IgD-negative memory B cell (primary cell): ENCODE data around the gene AR. TPM values are rescaled to one million over a fixed set of nuclear protein-coding genes. Genes with fewer than 3 reads are reported as not detected.

Experiments used
- H3K27ac Mint-ChIP-seq, 3 donors: one replicate each; pipeline ENCODE4 v1.8.0; 2020 to 2022; ENCODE audit warnings: mild to moderate bottlenecking in 3 of 3, mixed read lengths in 3 of 3, moderate library complexity in 1 of 3
- H3K27me3 Mint-ChIP-seq: one replicate; pipeline ENCODE4 v1.8.0; 2021; ENCODE audit warnings: mixed read lengths
- H3K36me3 Mint-ChIP-seq: one replicate; pipeline ENCODE4 v1.8.0; 2020; ENCODE audit warnings: mild to moderate bottlenecking, mixed read lengths
- H3K4me1 Mint-ChIP-seq, 3 donors: one replicate each; pipeline ENCODE4 v1.8.0; 2020 to 2022; ENCODE audit warnings: mixed read lengths in 3 of 3, mild to moderate bottlenecking in 1 of 3
- H3K4me3 Mint-ChIP-seq, 4 donors: one replicate each; pipeline ENCODE4 v1.8.0; 2020 to 2022; ENCODE audit warnings: mild to moderate bottlenecking in 4 of 4, mixed read lengths in 4 of 4, moderate library complexity in 3 of 4
- H3K9me3 Mint-ChIP-seq, 3 donors: one replicate each; pipeline ENCODE4 v1.8.0; 2020 to 2021; ENCODE audit warnings: mixed read lengths in 3 of 3, mild to moderate bottlenecking in 1 of 3
- polyA plus RNA-seq: library from polyadenylated mRNA; unstranded; fragments of 300-500 nt; fragmentation: Illumina TruSeq; gene quantifications from one replicate; pipeline ENCODE4 v1.2.3, GENCODE V29; 2021

The AR gene
- polyA plus RNA-seq, 1 donor from 2014 or later: 0.20 TPM

DNA sequence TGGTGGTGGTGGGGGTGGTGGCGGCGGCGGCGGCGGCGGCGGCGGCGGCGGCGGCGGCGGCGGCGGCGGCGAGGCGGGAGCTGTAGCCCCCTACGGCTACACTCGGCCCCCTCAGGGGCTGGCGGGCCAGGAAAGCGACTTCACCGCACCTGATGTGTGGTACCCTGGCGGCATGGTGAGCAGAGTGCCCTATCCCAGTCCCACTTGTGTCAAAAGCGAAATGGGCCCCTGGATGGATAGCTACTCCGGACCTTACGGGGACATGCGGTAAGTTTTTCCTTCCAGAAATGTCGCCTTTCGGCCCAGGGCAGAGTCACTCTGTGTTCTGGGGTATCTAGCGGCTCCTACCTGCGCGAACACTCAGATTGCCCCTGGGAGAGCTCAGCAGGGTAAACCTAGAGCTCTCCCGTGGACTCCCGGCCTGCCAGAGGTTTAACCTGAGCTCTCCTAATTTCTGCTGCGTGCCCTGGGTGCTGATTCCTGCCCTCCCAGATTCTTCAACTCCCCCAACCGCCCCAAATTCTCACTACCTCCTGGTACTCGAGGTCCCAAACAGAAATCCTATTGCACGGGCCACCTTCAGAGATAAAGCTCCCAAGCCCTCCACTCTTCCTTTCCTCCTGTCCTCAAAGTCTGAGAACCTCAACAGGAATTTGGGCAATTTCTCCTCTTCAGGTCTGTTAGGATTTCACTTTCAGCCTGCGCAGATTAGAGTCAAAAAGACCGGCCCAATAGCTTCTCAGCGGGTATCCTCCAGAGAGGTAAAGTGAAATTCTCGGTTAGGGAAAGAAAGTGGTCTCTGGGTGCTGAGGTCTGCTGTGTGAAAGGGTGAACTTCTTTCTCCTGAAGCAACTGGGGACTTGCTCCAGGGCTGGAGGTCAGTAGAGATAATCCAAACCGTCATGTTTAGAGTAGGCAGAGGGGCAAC, 2.9 kb downstream of the AR start:
- Mint-ChIP-seq H3K9me3 (peaks cover 0 to 1% (median 0%) of the 10 kb centered on the region in 3 donors), H3K27me3 (peaks cover 15% of the 10 kb centered on the region), H3K27ac (peak overlapping the region in 1 of 3 donors; percentile 8), H3K4me1 (peaks cover 0 to 1% (median 0%) of the 10 kb centered on the region in 3 donors), H3K36me3 (no peaks in the 10 kb centered on the region), H3K4me3 (no peak overlapping the region)

DNA sequence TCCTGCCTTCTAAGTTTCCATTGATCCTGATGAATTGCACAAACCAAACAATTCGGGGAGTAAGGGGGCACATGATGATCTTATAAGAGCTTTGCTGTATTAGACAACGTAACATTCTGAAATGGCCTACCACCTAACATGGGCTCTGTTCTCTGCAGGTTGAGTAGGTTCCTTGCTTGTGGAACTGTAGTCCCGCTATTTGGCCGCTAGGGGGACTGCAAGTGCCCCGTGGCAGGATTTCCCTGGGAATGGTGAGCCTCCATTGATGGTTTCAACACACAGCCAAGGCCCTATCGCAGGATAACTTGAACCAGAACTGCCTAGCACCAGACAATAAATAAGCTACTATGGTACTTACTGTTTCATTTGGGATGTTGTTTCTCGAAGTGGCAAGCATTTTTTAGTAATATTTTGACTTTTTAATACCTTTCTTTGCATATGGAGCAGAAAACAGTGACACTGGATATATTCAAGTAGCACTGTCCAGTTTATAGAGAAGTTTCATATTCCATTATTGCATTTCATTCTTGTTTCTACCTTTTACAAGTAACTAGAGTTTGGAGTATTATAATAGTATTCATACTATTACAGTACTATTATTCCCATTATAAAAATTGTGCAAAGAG, 11.9 kb downstream of the AR start:
- H3K36me3 Mint-ChIP-seq: no peaks in the 10 kb centered on the region
- peaks cover 0 to 4% (median 1%) of the 10 kb centered on the region in 3 donors for H3K9me3 Mint-ChIP-seq
- H3K27ac Mint-ChIP-seq: no peak overlapping the region
- H3K27me3 Mint-ChIP-seq: no peaks in the 10 kb centered on the region
- no peaks in the 10 kb centered on the region for H3K4me1 Mint-ChIP-seq
- no peak overlapping the region for H3K4me3 Mint-ChIP-seq

DNA sequence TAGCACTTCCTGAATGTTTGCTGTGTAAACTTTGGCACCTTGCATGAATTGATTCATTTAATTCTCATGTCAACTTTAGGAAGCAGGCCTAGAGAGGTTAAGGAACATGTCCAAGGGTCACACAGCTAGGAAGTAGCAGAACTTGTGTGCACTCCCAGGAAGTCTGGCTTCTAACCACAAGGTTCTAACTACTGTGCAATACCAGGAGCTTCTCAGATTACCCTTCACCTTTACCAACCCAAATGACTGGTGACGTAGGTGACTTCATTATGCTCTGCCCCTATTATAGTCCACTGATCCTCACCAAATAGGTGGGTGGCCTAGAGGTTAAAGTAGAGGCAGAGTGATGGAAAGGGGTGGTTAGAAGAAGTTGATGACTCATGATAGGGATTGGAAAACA, 14.4 kb downstream of the AR start:
- H3K27ac Mint-ChIP-seq: no peak overlapping the region
- no peaks in the 10 kb centered on the region for H3K27me3 Mint-ChIP-seq
- peaks cover 0 to under 1% (median 0%) of the 10 kb centered on the region in 3 donors for H3K9me3 Mint-ChIP-seq
- H3K4me1 Mint-ChIP-seq: no peaks in the 10 kb centered on the region
- no peak overlapping the region for H3K4me3 Mint-ChIP-seq
- no peaks in the 10 kb centered on the region for H3K36me3 Mint-ChIP-seq

DNA sequence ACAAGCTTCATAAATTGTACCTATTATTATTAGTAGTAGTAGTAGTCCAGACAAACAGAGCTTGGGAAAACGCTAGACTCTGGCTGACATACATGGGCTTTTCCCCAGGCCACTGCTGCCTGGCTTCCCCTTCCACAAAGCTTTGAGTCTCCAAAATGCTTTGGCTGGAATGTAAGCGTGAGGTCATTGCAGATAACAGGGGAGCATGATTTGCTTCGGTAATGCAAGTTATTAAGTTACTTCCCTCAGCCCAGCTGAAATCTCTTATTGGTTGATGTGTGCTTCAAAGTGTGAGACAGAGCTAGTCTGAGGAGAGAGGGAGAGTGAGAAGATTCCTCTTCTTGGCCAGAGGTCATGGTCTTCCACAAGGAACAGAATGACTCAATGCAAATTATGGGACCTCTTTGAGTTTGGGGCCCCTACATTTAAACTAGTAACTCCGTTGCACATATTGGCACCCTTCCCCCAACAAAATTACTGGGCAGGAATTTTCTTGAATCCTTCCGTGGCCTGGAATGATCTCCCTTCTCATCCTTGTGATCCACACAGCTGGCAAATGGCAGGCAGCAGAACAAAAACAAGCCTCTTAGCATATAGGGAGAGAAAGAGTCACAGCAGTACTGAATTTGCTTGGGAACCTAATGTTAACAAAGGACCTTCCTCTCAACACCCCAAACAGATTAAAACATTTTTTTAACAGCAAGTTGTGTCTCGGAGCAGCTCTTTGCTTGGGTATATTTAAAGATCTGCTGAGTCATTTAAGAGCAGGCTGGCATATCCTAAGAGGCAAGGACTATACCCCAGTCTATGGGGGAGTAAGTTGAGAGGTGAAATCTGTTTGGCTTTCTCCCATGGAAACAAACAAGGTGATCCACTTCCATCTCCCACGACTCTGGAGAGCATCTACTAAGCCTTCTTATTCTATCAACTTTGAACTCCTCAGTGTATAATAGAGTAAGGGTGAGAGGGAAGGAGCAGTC, 19.9 kb downstream of the AR start:
- no peaks in the 10 kb centered on the region for H3K9me3 Mint-ChIP-seq
- H3K4me3 Mint-ChIP-seq: no peak overlapping the region
- no peak overlapping the region for H3K27ac Mint-ChIP-seq
- H3K27me3 Mint-ChIP-seq: peaks cover 1% of the 10 kb centered on the region
- H3K4me1 Mint-ChIP-seq: no peaks in the 10 kb centered on the region
- no peaks in the 10 kb centered on the region for H3K36me3 Mint-ChIP-seq

DNA sequence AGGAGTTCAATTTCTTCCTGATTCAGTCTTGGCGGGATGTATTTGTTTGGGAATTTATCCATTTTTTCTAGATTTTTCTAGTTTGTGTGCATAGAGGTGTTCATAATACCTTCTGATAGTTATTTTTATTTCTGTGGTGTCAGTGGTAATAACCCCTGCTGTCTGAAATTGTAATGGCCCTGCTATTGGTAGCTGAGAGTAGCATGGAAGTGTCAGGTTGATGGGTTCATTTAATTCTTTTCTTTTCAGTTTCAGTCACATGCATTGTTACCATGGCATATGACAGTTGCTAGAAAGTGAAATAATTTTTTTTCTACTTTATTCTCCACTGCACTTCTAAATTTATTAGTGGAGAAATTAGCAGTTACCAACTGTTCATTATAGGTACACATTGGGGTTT, 20.7 kb downstream of the AR start:
- Mint-ChIP-seq H3K4me1 (no peaks in the 10 kb centered on the region), H3K27me3 (peaks cover 1% of the 10 kb centered on the region)

DNA sequence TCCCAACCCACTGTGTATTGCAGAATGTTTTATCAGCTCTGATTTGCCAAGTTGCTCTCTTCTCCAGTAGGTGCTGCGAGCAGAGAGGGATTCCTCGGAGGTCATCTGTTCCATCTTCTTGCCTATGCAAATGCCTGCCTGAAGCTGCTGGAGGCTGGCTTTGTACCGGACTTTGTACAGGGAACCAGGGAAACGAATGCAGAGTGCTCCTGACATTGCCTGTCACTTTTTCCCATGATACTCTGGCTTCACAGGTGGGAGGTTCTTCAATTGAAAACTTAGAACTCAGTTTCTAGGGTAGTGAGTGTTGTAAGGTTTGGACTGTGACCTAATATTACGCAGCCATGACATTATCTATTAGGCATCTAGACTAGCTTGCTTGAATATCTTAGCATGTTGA, 24.9 kb downstream of the AR start:
- Mint-ChIP-seq H3K27ac (no peak overlapping the region), H3K36me3 (no peaks in the 10 kb centered on the region), H3K9me3 (no peaks in the 10 kb centered on the region), H3K4me3 (no peak overlapping the region), H3K4me1 (no peaks in the 10 kb centered on the region), H3K27me3 (peaks cover 1% of the 10 kb centered on the region)

More for the DNA sequence above, 20.7 kb downstream of the AR start:
- Mint-ChIP-seq H3K27ac (no peak overlapping the region), H3K4me3 (no peak overlapping the region), H3K9me3 (no peaks in the 10 kb centered on the region), H3K36me3 (no peaks in the 10 kb centered on the region)

DNA sequence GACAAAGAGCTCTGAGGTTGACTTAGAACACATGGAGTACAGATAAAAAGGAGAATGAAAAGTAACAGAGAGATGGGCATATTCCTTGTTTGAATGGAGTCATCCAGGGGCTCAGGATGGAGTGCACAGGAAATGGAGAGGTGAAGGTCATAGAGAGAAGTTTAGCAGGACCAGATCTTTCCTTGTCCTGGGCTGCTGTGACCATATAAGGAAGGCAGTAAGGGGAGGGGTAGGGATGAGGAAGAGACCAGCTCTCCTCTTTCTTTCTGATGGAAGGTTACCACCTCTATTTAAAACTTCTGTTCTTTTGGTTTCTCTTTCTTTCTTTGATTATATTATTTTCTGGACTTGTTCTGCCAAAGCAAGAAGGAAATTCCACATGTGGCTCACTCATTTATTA, 27.0 kb downstream of the AR start:
- Mint-ChIP-seq H3K36me3 (no peaks in the 10 kb centered on the region), H3K4me3 (no peak overlapping the region), H3K4me1 (no peaks in the 10 kb centered on the region), H3K9me3 (no peaks in the 10 kb centered on the region), H3K27me3 (no peaks in the 10 kb centered on the region), H3K27ac (no peak overlapping the region)

DNA sequence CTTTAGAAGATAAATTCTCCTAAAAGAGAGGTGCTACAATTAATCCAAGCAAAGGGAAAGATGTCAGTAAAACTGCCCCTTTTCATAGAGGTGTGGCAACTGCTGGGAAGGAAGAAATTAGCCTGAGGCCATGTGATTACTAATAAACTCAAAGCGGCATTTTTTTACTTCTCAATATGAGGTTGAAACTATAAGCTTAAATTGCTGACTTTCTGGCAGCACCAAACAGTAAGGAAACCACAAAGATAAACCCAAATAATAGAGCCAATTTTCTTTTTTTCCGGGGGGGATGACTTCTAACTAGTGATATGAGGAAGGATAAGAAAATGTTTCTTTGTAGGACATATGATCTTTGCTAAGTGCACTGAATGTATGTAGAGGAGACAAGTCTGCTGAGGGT, 30.9 kb downstream of the AR start:
- Mint-ChIP-seq H3K27ac (no peak overlapping the region), H3K4me1 (no peaks in the 10 kb centered on the region), H3K36me3 (no peaks in the 10 kb centered on the region), H3K27me3 (no peaks in the 10 kb centered on the region), H3K9me3 (no peaks in the 10 kb centered on the region), H3K4me3 (no peak overlapping the region)

DNA sequence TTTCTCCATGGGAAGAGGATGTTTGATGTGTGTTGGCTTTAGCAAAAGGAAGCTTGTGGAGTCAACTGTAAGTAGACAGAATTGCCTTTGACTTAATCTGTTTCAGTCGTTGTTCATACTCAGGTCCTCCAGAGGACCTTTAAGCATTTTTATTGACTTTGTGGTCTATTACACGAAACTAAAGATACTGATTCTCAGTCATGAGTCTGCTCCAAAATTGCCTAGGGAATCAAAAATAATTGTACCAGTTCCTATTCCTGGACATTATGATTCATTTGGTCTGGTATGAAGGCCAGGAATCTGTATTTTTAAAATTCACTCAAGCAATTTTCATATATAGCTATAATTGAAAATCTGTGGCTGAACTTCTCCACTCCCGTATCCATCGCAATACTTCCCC, 38.6 kb downstream of the AR start:
- Mint-ChIP-seq H3K4me1 (no peaks in the 10 kb centered on the region), H3K27ac (no peak overlapping the region), H3K27me3 (no peaks in the 10 kb centered on the region), H3K36me3 (no peaks in the 10 kb centered on the region), H3K9me3 (no peaks in the 10 kb centered on the region), H3K4me3 (no peak overlapping the region)

DNA sequence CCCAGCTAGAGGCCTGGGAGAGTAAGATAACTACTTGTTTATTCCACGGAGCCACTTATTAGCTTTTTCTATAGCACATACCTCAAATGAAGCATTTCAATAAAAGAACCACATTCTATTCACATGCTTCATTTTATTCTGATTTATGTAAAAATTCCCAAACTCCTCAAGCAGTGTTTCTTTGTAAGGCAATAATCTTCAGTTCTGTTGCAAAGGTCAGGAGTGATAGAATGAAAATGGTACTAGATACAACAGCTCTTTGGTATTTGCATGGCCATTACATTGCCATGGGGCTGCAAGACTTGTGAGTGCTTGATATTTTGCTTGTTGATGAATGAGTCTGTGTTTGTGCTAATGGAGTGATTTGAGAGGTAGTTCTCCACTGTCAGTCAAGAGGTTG, 39.4 kb downstream of the AR start:
- no peak overlapping the region for H3K27ac Mint-ChIP-seq

DNA sequence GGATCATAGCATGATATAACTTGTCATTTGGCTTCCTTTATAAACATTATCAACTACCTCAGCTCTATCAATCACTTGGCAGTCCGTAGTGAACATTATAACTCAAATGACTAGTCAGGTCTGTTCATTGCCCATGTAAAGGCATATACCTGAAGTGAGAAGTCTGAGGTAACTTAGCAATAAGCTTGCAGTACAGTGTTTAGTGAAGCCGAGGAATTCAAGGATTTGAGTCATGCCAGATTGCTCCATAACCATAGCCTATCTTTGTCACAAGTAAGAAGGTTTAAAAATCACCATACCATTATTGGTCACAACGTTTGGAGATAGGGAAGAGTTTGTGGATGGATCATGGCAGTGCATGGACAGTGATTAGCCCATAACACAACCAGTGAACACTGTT, 41.6 kb downstream of the AR start:
- Mint-ChIP-seq H3K9me3 (peaks cover 0 to 3% (median 0%) of the 10 kb centered on the region in 3 donors), H3K4me1 (no peaks in the 10 kb centered on the region), H3K36me3 (no peaks in the 10 kb centered on the region), H3K4me3 (no peak overlapping the region), H3K27ac (no peak overlapping the region), H3K27me3 (no peaks in the 10 kb centered on the region)

More for the DNA sequence above, 39.4 kb downstream of the AR start:
- H3K36me3 Mint-ChIP-seq: no peaks in the 10 kb centered on the region
- no peaks in the 10 kb centered on the region for H3K27me3 Mint-ChIP-seq
- H3K4me3 Mint-ChIP-seq: no peak overlapping the region
- H3K9me3 Mint-ChIP-seq: no peaks in the 10 kb centered on the region
- H3K4me1 Mint-ChIP-seq: no peaks in the 10 kb centered on the region

DNA sequence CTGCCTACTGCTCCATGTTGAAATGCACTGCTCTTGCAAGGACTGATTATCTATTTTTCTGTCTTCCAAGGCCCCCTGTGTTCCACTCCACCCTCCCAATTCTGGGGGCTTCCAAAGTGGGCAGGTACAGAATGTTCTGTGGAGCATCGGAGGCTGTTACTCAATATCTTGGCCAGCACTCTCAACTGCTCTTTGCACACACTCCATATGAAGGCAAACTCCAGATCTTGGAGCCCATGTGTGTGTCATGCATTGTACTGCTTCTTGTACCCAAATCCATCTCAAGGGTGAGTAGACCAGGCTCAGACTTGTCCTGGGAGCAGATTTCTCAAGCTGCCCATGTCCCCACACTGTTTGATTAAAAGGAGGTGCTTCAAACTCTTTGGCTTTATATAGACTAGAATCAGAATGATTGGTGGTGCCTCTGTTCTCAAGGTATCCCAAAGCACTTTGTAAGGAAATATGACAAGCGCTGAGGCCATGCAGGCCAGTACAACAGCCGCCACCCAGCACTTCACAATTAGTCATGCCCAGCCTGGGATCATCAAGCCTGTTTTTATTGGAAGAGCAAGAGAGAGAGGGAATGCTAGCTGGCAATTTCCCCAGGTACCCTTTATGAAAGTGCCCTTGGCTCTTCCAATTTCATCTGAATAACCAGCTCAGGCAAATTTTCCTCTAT, 44.3 kb downstream of the AR start:
- Mint-ChIP-seq H3K36me3 (no peaks in the 10 kb centered on the region), H3K4me3 (no peak overlapping the region), H3K9me3 (peaks cover 0 to 3% (median 0%) of the 10 kb centered on the region in 3 donors), H3K4me1 (no peaks in the 10 kb centered on the region), H3K27me3 (no peaks in the 10 kb centered on the region), H3K27ac (no peak overlapping the region)

DNA sequence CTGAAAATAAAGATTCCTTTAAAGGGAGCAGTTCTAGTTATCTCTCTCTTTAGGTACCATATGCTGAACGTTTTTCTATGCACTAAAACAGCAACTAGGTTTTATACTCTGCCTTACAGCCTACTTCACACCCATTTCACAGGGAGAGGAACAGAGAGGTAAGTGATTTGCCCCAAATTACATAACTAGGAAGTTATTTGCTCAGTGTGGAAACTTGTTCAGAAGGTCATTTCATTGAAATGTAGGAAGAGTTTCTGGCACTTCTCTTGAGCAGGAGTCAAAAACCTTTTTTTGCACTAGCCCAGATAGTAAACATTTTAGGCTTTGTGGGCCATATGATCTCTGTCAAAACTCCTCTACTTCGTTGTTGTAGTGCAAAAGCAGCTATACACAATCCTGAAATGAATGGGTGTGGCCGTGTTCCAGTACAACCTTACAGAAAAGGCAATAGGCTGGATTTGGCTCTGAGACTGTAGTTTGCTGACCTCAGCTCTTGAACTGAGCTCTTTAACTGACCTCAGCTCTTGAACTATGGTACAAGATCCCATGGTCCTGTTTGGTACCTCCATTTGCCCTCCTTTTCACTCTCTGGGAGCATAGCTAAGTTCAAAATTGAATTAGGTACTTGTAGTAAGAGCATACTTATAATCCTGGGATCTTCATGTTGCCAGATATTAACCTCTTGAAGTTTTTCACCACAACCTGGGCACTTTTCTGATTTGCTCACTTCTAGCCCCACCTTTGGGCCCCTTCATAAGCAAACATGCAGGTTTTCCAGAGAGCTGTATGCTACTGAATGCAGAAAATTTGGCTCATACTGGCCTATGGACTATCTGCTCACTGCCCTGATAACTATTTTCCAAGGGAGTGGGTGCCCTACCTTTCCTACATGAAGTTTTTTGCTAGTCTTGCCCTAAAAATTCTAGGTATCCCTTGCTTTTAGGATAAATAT, 53.3 kb downstream of the AR start:
- Mint-ChIP-seq H3K27me3 (no peaks in the 10 kb centered on the region), H3K9me3 (no peaks in the 10 kb centered on the region), H3K4me1 (no peaks in the 10 kb centered on the region), H3K27ac (no peak overlapping the region), H3K4me3 (no peak overlapping the region), H3K36me3 (no peaks in the 10 kb centered on the region)

DNA sequence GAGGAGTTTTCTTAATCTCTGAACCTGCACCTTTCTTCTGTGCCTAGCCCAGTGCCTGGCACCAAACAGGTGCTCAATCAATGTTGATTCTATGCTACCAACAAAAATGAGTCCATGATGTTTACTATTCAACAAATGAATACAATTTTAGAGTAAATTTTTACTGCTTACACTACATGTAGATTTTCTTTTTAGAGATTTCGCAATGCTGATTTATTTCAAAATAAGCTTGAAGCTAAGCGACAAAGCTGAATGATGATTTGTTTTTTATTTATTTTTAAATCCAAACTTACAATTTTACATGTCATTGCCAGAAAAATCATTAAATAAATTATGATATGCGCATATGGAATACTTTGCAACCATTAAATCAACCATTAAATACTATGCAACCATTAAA, 55.7 kb downstream of the AR start:
- Mint-ChIP-seq H3K27ac (no peak overlapping the region), H3K36me3 (no peaks in the 10 kb centered on the region), H3K9me3 (no peaks in the 10 kb centered on the region), H3K27me3 (no peaks in the 10 kb centered on the region), H3K4me3 (no peak overlapping the region), H3K4me1 (no peaks in the 10 kb centered on the region)
